NB4 (cell line): ENCODE data around the gene BACH1.

Experiments
- DNase-seq: peaks from one replicate; pipeline ENCODE4 v3.0.0; 2010; ENCODE audit warnings: low read depth
- H3K4me3 ChIP-seq: one replicate; pipeline ENCODE4 v1.5.1; 2011; ENCODE audit warnings: mild to moderate bottlenecking, low read depth, low read length, moderate library complexity
- CTCF ChIP-seq: IDR thresholded peaks from one replicate; pipeline ENCODE4 v1.5.1; 2012; ENCODE audit warnings: low read depth, low read length
- MAX ChIP-seq: IDR thresholded peaks from 2 replicates; pipeline ENCODE4 v1.6.1; 2011; ENCODE audit warnings: low read depth, low read length
- MYC ChIP-seq: IDR thresholded peaks from 2 replicates; pipeline ENCODE4 v1.6.1; 2011; ENCODE audit warnings: low read depth, low read length
- POLR2A ChIP-seq: IDR thresholded peaks from 2 replicates; pipeline ENCODE4 v1.6.1; 2011; ENCODE audit warnings: mild to moderate bottlenecking; ENCODE audit not compliant: insufficient read length; ENCODE audit errors: extremely low read depth

Gene BACH1

GRCh38 chr21:29379517-29380054, 80.9 kb downstream of the BACH1 start:
- peak; percentile 2 for DNase-seq
- no peak overlapping the region for H3K4me3 ChIP-seq
- no peak for TF ChIP-seq POLR2A
- no peak for TF ChIP-seq MYC
- no peak for TF ChIP-seq CTCF
- no peak for TF ChIP-seq MAX

- no peak overlapping the region for H3K4me3 ChIP-seq
- DNase-seq = no peak
- no peak for TF ChIP-seq MAX
- TF ChIP-seq CTCF = no peak
- no peak for TF ChIP-seq POLR2A
- no peak for TF ChIP-seq MYC
These were observed 83.4 kb downstream of the BACH1 start for GRCh38 chr21:29382030-29382654.

GRCh38 chr21:29384683-29385359, 86.1 kb downstream of the BACH1 start:
- H3K4me3 ChIP-seq = no peak overlapping the region
- DNase-seq = no peak
- TF ChIP-seq POLR2A = no peak
- TF ChIP-seq CTCF = no peak
- no peak for TF ChIP-seq MYC
- TF ChIP-seq MAX = no peak

GRCh38 chr21:29385934-29386520, 87.3 kb downstream of the BACH1 start:
- DNase-seq = no peak
- TF ChIP-seq CTCF (no peak), MYC (no peak), MAX (no peak), POLR2A (no peak)

GRCh38 chr21:29386803-29387202, 88.1 kb downstream of the BACH1 start:
- no peak for DNase-seq
- no peak overlapping the region for H3K4me3 ChIP-seq
- TF ChIP-seq MYC (no peak), MAX (no peak), CTCF (no peak), POLR2A (no peak)

More at GRCh38 chr21:29385934-29386520, 87.3 kb downstream of the BACH1 start:
- H3K4me3 ChIP-seq = no peak overlapping the region
